ENCODE data around the gene AQP12B. TPM values are rescaled to one million over a fixed set of nuclear protein-coding genes. Genes with fewer than 3 reads are reported as not detected.

The AQP12B gene
- total RNA-seq, 1 donor, result not detected

GRCh38 chr2:240707821-240708220, 25.1 kb upstream of the AQP12B start:
- Histone ChIP-seq H3K36me3 (ENCODE audit: insufficient read depth, low read length) (no peaks in the 10 kb centered on the region), H3K4me3 (ENCODE audit: insufficient read depth, low read length) (no peak overlapping the region), H3K27ac (ENCODE audit: low read depth, low read length) (no peak overlapping the region), H3K4me2 (ENCODE audit: insufficient read depth, low read length) (no peak overlapping the region), H2AFZ (ENCODE audit: low read length) (no peak overlapping the region), H3K79me2 (ENCODE audit: insufficient read depth, low read length) (no peaks in the 10 kb centered on the region), H3K27me3 (ENCODE audit: insufficient read depth, low read length) (peaks cover 38% of the 10 kb centered on the region), H3K9me3 (ENCODE audit: low read depth, low read length) (no peaks in the 10 kb centered on the region), H4K20me1 (ENCODE audit: insufficient read depth, low read length) (no peaks in the 10 kb centered on the region), H3K4me1 (ENCODE audit: insufficient read depth, low read length) (no peaks in the 10 kb centered on the region)
- DNase-seq (ENCODE audit: insufficient read length, low spot score, missing footprints), result no peak
- no peak for TF ChIP-seq CTCF (IDR thresholded peaks at IDR 0.05; ENCODE audit: extremely low read depth, low read depth, low read length)

- TF ChIP-seq CTCF (IDR thresholded peaks at IDR 0.05; ENCODE audit: extremely low read depth, low read depth, low read length), result no peak
- no peak overlapping the region for H2AFZ ChIP-seq (ENCODE audit: low read length)
- no peaks in the 10 kb centered on the region for H3K9me3 ChIP-seq (ENCODE audit: low read depth, low read length)
- H3K36me3 ChIP-seq (ENCODE audit: insufficient read depth, low read length), result no peaks in the 10 kb centered on the region
- H3K4me1 ChIP-seq (ENCODE audit: insufficient read depth, low read length), result no peaks in the 10 kb centered on the region
- H3K4me3 ChIP-seq (ENCODE audit: insufficient read depth, low read length), result no peak overlapping the region
- DNase-seq (ENCODE audit: insufficient read length, low spot score, missing footprints), result no peak
- no peak overlapping the region for H3K4me2 ChIP-seq (ENCODE audit: insufficient read depth, low read length)
- no peaks in the 10 kb centered on the region for H4K20me1 ChIP-seq (ENCODE audit: insufficient read depth, low read length)
- H3K27me3 ChIP-seq (ENCODE audit: insufficient read depth, low read length), result peaks cover 38% of the 10 kb centered on the region
- no peak overlapping the region for H3K27ac ChIP-seq (ENCODE audit: low read depth, low read length)
- no peaks in the 10 kb centered on the region for H3K79me2 ChIP-seq (ENCODE audit: insufficient read depth, low read length)
These were observed 24.5 kb upstream of the AQP12B start for GRCh38 chr2:240707043-240707756.

- H3K36me3 ChIP-seq (ENCODE audit: insufficient read depth, low read length), result no peaks in the 10 kb centered on the region
- H3K27me3 ChIP-seq (ENCODE audit: insufficient read depth, low read length), result peaks cover 38% of the 10 kb centered on the region
- H3K4me1 ChIP-seq (ENCODE audit: insufficient read depth, low read length), result no peaks in the 10 kb centered on the region
- no peak overlapping the region for H2AFZ ChIP-seq (ENCODE audit: low read length)
- TF ChIP-seq CTCF (IDR thresholded peaks at IDR 0.05; ENCODE audit: extremely low read depth, low read depth, low read length), result no peak
- H3K4me3 ChIP-seq (ENCODE audit: insufficient read depth, low read length), result no peak overlapping the region
- H3K4me2 ChIP-seq (ENCODE audit: insufficient read depth, low read length), result no peak overlapping the region
- no peaks in the 10 kb centered on the region for H4K20me1 ChIP-seq (ENCODE audit: insufficient read depth, low read length)
- no peak overlapping the region for H3K27ac ChIP-seq (ENCODE audit: low read depth, low read length)
- H3K9me3 ChIP-seq (ENCODE audit: low read depth, low read length), result no peaks in the 10 kb centered on the region
- no peak for DNase-seq (ENCODE audit: insufficient read length, low spot score, missing footprints)
- H3K79me2 ChIP-seq (ENCODE audit: insufficient read depth, low read length), result no peaks in the 10 kb centered on the region
These were observed 22.6 kb upstream of the AQP12B start for GRCh38 chr2:240705204-240705791.

- Histone ChIP-seq H3K79me2 (ENCODE audit: insufficient read depth, low read length) (no peaks in the 10 kb centered on the region), H3K27me3 (ENCODE audit: insufficient read depth, low read length) (peaks cover 38% of the 10 kb centered on the region), H3K4me1 (ENCODE audit: insufficient read depth, low read length) (no peaks in the 10 kb centered on the region), H3K4me3 (ENCODE audit: insufficient read depth, low read length) (no peak overlapping the region), H3K4me2 (ENCODE audit: insufficient read depth, low read length) (no peak overlapping the region), H4K20me1 (ENCODE audit: insufficient read depth, low read length) (no peaks in the 10 kb centered on the region), H3K27ac (ENCODE audit: low read depth, low read length) (no peak overlapping the region), H2AFZ (ENCODE audit: low read length) (no peak overlapping the region), H3K9me3 (ENCODE audit: low read depth, low read length) (no peaks in the 10 kb centered on the region), H3K36me3 (ENCODE audit: insufficient read depth, low read length) (no peaks in the 10 kb centered on the region)
- no peak for TF ChIP-seq CTCF (IDR thresholded peaks at IDR 0.05; ENCODE audit: extremely low read depth, low read depth, low read length)
- no peak for DNase-seq (ENCODE audit: insufficient read length, low spot score, missing footprints)
These were observed 22.0 kb upstream of the AQP12B start for GRCh38 chr2:240704651-240705050.

Measured in osteoblast (primary cell).